Testis (tissue), 2 donors: ENCODE data around the gene AP3M1.

Experiments
- POLR2A ChIP-seq: fragments of 450-650 bp; IDR thresholded peaks from one replicate; pipeline ENCODE4 v1.6.1; 2017; ENCODE audit warnings: antibody characterized with exemption, mild to moderate bottlenecking, moderate library complexity
- TF ChIP-seq, protein P1 (sequence below), 3 experiments: fragments of 450-650 bp in 2 of 3; fragments of 200-600 bp in 1 of 3; sonication (generic) in 1 of 3; IDR thresholded peaks; one replicate each; pipeline ENCODE4 v1.5.1; 2016 to 2019; ENCODE audit warnings: antibody characterized with exemption in 3 of 3, mild to moderate bottlenecking in 2 of 3, moderate library complexity in 1 of 3

- TF ChIP-seq, protein P1, sequence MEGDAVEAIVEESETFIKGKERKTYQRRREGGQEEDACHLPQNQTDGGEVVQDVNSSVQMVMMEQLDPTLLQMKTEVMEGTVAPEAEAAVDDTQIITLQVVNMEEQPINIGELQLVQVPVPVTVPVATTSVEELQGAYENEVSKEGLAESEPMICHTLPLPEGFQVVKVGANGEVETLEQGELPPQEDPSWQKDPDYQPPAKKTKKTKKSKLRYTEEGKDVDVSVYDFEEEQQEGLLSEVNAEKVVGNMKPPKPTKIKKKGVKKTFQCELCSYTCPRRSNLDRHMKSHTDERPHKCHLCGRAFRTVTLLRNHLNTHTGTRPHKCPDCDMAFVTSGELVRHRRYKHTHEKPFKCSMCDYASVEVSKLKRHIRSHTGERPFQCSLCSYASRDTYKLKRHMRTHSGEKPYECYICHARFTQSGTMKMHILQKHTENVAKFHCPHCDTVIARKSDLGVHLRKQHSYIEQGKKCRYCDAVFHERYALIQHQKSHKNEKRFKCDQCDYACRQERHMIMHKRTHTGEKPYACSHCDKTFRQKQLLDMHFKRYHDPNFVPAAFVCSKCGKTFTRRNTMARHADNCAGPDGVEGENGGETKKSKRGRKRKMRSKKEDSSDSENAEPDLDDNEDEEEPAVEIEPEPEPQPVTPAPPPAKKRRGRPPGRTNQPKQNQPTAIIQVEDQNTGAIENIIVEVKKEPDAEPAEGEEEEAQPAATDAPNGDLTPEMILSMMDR (IDR thresholded peaks at IDR 0.05), result no peak
- no peak for TF ChIP-seq POLR2A
Observed at GRCh38 chr10:74077416-74077815, 73.2 kb downstream of the AP3M1 start.
